Tibial nerve (tissue), 4 donors: Measurements from ENCODE around the gene ZNF800. TPM values are rescaled to one million over a fixed set of nuclear protein-coding genes. Genes with fewer than 3 reads are reported as not detected.
"Not testable (repeated sequence)": the region's sequence is repeated elsewhere in the genome, so short reads cannot be mapped to it uniquely, and the experiment has no call there.

Source experiments
- DNase-seq, 2 donors: peaks; one replicate each; pipeline ENCODE4 v3.0.0-alpha.2; 2019; ENCODE audit warnings: low spot score in 2 of 2
- H3K27ac ChIP-seq, 4 donors: fragments of 200-600 bp; sonication (generic) in 3 of 4; one replicate each; pipeline ENCODE4 v1.5.1; 2017 to 2019; ENCODE audit warnings: mild to moderate bottlenecking in 1 of 4
- H3K27me3 ChIP-seq, 2 donors: fragments of 200-600 bp; sonication (generic) in 1 of 2; one replicate each; pipeline versions ENCODE4 v1.5.1 to v1.6.0; 2017 to 2019
- H3K36me3 ChIP-seq, 3 donors: fragments of 200-600 bp; sonication (generic); one replicate each; pipeline ENCODE4 v1.5.1; 2018 to 2019
- H3K4me1 ChIP-seq, 4 donors: fragments of 200-600 bp; sonication (generic) in 3 of 4; one replicate each; pipeline ENCODE4 v1.5.1; 2017 to 2019
- H3K4me3 ChIP-seq, 4 donors: fragments of 200-600 bp; sonication (generic) in 3 of 4; one replicate each; pipeline ENCODE4 v1.5.1; 2017 to 2019; ENCODE audit warnings: mild to moderate bottlenecking in 1 of 4, moderate library complexity in 1 of 4
- H3K9me3 ChIP-seq, 4 donors: fragments of 200-600 bp; sonication (generic) in 3 of 4; one replicate each; pipeline ENCODE4 v1.5.1; 2017 to 2019
- EP300 ChIP-seq, 2 donors: sonication (generic); formaldehyde crosslinking; IDR thresholded peaks; one replicate each; pipeline ENCODE4 v1.6.1; 2017; ENCODE audit warnings: antibody characterized with exemption in 2 of 2, mild to moderate bottlenecking in 1 of 2
- POLR2A ChIP-seq, 2 donors: fragments of 450-650 bp; IDR thresholded peaks; one replicate each; pipeline ENCODE4 v1.6.1; 2017; ENCODE audit warnings: antibody characterized with exemption in 2 of 2, mild to moderate bottlenecking in 2 of 2, moderate library complexity in 2 of 2
- WGBS, 2 donors: methylation state at CpG; one replicate each; pipeline ENCODE4 v1.1.5; 2018; 5-methylcytosine and 5-hydroxymethylcytosine counted together
- total RNA-seq, 4 donors: library from RNA; depleted of rRNA; stranded (reverse); fragments of >200 nt; gene quantifications; one replicate each; pipeline ENCODE4 v1.1.0, GENCODE V29; 2016
- TF ChIP-seq, protein P1 (sequence below), 5 experiments: fragments of 200-600 bp in 3 of 5; fragments of 450-650 bp in 2 of 5; sonication (generic) in 3 of 5; IDR thresholded peaks; one replicate each; pipeline ENCODE4 v1.5.1; 2016 to 2019; ENCODE audit warnings: antibody characterized with exemption in 5 of 5, mild to moderate bottlenecking in 3 of 5, moderate library complexity in 2 of 5

Gene ZNF800
- total RNA-seq, 4 donors from 2014 or later, result 27.3 to 50.0 (median 33.9) TPM

GRCh38 chr7:127396184-127396583 lies 3.7 kb upstream of the ZNF800 start:
- Histone ChIP-seq H3K27ac (no peak overlapping the region), H3K27me3 (no peaks in the 10 kb centered on the region), H3K4me1 (peaks cover 0 to 10% (median 3%) of the 10 kb centered on the region in 4 donors), H3K9me3 (no peaks in the 10 kb centered on the region), H3K36me3 (no peaks in the 10 kb centered on the region), H3K4me3 (no peak overlapping the region)
- no peak for DNase-seq
- TF ChIP-seq POLR2A (IDR thresholded peaks at IDR 0.05) (no peak), EP300 (IDR thresholded peaks at IDR 0.05) (no peak)
- TF ChIP-seq, protein P1, sequence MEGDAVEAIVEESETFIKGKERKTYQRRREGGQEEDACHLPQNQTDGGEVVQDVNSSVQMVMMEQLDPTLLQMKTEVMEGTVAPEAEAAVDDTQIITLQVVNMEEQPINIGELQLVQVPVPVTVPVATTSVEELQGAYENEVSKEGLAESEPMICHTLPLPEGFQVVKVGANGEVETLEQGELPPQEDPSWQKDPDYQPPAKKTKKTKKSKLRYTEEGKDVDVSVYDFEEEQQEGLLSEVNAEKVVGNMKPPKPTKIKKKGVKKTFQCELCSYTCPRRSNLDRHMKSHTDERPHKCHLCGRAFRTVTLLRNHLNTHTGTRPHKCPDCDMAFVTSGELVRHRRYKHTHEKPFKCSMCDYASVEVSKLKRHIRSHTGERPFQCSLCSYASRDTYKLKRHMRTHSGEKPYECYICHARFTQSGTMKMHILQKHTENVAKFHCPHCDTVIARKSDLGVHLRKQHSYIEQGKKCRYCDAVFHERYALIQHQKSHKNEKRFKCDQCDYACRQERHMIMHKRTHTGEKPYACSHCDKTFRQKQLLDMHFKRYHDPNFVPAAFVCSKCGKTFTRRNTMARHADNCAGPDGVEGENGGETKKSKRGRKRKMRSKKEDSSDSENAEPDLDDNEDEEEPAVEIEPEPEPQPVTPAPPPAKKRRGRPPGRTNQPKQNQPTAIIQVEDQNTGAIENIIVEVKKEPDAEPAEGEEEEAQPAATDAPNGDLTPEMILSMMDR (IDR thresholded peaks at IDR 0.05), result no peak
- WGBS, 2 donors, result 32 to 38% methylated on average over 1 of the region's 1 CpG

GRCh38 chr7:127395104-127395503 lies 2.6 kb upstream of the ZNF800 start:
- peaks cover 0 to 21% (median 13%) of the 10 kb centered on the region in 4 donors for H3K4me1 ChIP-seq
- not testable (repeated sequence) for H3K27ac ChIP-seq, H3K9me3 ChIP-seq, H3K36me3 ChIP-seq, DNase-seq, H3K4me3 ChIP-seq, H3K27me3 ChIP-seq
- 10 to 20% methylated on average over 1 of the region's 1 CpG for WGBS, 2 donors

DNA sequence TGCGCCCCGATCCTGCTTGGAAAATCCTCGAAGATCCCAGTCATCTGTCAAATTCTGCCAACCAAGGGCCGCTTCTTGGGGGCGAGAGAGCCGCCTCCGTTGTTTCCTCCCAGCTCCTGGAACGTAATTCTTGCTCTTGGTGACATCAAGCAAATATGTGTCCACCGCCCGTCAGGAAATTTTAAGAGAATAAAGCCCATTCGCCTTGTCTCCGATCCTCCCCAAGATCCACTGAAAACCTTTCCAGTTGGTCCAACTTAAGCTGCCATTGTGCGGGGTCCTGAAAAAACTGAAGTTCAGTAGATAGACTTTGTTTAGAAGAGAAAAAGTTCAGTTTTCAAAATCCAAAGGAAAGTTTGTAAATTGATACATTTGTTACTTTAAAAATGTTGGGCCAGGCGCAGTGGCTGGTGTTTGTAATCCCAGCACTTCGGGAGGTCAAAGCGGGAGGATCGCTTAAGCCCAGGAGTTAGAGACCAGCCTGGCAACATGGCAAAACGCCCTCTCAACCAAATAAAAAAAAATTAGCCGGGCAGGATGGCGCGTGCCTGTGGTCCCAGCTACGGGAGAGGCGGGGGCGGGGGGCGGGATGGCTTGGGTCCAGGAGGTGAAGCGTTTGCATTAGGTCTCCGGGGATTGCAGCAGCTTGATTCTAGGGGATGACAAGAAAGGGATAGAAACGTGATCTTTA lies 1.0 kb upstream of the ZNF800 start:
- H3K4me1 ChIP-seq, result peaks cover 0 to 37% (median 17%) of the 10 kb centered on the region in 4 donors
- H3K27ac ChIP-seq, result peak overlapping the region; percentile 94 to 98 (median 97)
- peak overlapping the region; percentile 67 to 95 (median 94) for H3K4me3 ChIP-seq
- H3K9me3 ChIP-seq, result no peaks in the 10 kb centered on the region
- 0 to 1% methylated on average over 28 of the region's 28 CpGs for WGBS, 2 donors
- no peaks in the 10 kb centered on the region for H3K27me3 ChIP-seq
- DNase-seq, result peak in 1 of 2 donors; percentile 30
- peaks cover 0 to 11% (median 0%) of the 10 kb centered on the region in 3 donors for H3K36me3 ChIP-seq
- TF ChIP-seq EP300 (IDR thresholded peaks at IDR 0.05), result no peak

GRCh38 chr7:127392182-127392565 lies 334 bp downstream of the ZNF800 start:
- Histone ChIP-seq H3K27ac (peak overlapping the region; percentile 94 to 98 (median 97)), H3K4me3 (peak overlapping the region; percentile 79 to 95 (median 94)), H3K27me3 (no peaks in the 10 kb centered on the region), H3K9me3 (no peaks in the 10 kb centered on the region), H3K36me3 (peaks cover 0 to 16% (median 0%) of the 10 kb centered on the region in 3 donors), H3K4me1 (peaks cover 0 to 45% (median 19%) of the 10 kb centered on the region in 4 donors)
- TF ChIP-seq EP300 (IDR thresholded peaks at IDR 0.05), result no peak
- TF ChIP-seq, protein P1 (IDR thresholded peaks at IDR 0.05), result no peak
- TF ChIP-seq POLR2A (IDR thresholded peaks at IDR 0.05), result no peak
- 0% methylated on average over 9 to 22 of the region's 48 CpGs for WGBS, 2 donors
- no peak for DNase-seq

- WGBS, 2 donors, result 0 to 1% methylated on average over 43 to 45 of the region's 66 CpGs
- H3K4me3 ChIP-seq, result peak overlapping the region; percentile 79 to 95 (median 94)
- H3K36me3 ChIP-seq, result peaks cover 0 to 21% (median 0%) of the 10 kb centered on the region in 3 donors
- DNase-seq, result no peak
- H3K27me3 ChIP-seq, result no peaks in the 10 kb centered on the region
- H3K4me1 ChIP-seq, result peaks cover 0 to 50% (median 19%) of the 10 kb centered on the region in 4 donors
- H3K9me3 ChIP-seq, result no peaks in the 10 kb centered on the region
- H3K27ac ChIP-seq, result peak overlapping the region; percentile 94 to 98 (median 97)
- no peak for TF ChIP-seq POLR2A (IDR thresholded peaks at IDR 0.05)
- TF ChIP-seq, protein P1 (IDR thresholded peaks at IDR 0.05), result no peak
- no peak for TF ChIP-seq EP300 (IDR thresholded peaks at IDR 0.05)
Measured at GRCh38 chr7:127391591-127392181, 822 bp downstream of the ZNF800 start.
